Activated naive CD4-positive, alpha-beta T cell (primary cell): ENCODE measurements around the gene PCYT1B.
"Not testable (repeated sequence)": the region's sequence is repeated elsewhere in the genome, so short reads cannot be mapped to it uniquely, and the experiment has no call there.

ENCODE experiments used
- DNase-seq, 4 experiments: peaks; one replicate each; lab custom pipeline; 2025; lab: John Stamatoyannopoulos, UW

Gene PCYT1B

DNA sequence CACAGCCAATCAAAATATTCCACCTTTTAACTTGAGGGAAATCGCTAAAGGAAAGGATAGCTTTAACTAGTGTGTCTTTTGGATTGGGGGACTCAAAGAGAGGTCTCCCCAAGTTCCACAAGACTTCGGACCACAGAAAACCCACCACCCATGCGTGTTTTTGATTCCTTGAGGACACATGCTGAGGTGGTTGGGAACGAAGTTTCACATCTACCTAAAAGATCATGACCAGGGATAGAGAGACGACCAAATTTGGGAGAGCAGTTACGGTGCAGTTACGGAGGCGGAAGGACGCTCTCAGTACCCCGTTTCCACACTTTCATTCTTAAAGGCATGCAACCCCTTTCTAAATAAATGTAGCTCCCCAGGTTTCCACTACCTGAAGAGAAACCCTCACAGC, 1.1 kb downstream of the PCYT1B start:
- no peak for DNase-seq

DNA sequence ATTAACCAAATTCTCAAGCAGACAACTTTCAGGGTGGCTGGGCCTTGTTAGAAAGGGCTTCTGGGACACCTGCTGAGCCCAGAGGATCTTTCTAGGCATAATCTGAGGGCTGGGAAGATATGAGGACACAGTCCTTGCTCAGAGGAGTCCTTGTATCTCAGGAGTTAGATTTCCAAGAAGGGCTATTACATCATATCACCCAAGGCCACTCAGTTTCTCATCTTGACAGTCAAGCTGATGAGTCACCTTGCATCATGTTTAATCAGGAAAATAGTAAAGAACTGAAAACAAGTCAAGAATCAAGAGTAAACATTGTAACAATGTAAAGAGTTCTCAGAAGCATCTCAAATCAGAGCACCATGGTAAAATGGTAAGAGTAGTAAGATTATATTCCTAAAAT, 4.0 kb downstream of the PCYT1B start:
- no peak for DNase-seq

DNA sequence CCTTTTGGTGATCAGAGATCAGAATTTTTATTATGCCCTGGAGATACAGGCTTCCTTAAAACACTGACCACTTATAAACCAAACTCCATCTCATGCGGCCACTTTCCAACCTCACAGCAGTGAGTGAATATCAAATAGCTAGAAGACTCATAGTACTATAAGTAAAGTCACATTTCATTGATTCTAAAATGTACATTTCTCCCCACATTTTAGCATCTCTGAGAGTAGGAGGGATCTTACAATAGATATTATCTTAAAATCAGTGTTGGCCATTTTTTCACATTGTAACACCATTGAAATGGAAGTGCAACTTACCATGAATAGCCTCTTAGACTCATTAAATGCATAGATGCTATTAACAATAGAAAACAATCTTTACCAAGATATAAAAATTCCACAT, 17.4 kb downstream of the PCYT1B start:
- DNase-seq, result no peak

DNA sequence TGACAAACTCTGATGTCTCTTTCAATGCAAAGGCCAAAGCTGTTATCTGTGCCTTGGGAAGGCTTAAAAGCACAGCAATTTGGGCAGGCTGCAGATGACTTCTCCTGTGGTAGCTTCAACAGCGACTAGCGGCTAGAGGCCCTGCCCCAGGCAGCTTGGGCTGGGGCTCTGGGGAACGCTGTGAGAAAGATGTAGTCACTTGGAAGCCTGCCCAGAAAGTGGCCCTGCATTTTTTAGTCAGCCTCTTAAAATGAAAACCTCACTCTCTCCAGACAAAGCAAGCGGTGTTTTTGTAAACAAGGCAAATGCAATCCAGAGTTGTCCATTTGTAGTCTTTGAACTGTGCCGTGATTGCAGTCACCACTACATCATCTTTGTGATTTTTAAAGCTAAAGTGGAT, 27.5 kb downstream of the PCYT1B start:
- no peak for DNase-seq

DNA sequence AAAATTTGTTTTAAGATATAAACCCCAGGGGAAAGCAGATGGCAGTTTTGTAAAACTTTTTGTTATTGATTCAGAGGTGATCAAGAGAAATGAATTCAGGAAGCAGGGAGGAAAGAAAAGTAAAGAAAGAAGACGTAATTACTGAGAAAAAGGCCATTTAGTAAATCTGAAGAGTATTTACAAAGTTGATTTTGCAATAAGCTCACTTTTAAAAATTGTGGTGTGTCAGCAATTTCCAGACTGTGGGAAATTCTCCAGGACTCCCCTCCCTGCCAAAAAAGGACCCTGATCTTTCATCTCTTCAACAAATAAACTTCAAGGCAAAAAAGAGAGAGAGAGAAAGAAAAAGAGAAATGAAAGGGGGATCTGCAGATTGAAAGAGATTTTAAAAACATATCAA, 36.6 kb downstream of the PCYT1B start:
- DNase-seq, result no peak

DNA sequence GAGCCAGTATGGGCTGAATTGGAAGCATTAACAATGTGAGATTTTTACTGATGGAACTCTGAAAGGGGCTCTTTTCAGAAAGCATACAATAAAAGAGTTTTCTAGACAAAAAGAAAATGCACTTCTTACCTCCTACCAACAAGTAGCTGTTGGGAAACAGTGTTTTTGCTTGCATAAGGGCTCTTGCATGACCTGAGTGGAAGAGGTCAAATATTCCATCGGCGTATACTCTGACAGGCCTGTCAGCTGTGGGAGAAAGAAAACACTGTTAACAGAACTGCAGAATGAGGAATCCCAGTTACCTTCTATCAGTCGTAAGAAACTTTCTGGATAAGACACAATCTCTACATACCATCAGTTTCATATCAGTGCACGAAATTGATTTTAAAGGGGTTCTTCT, 39.5 kb downstream of the PCYT1B start:
- DNase-seq, result no peak

DNA sequence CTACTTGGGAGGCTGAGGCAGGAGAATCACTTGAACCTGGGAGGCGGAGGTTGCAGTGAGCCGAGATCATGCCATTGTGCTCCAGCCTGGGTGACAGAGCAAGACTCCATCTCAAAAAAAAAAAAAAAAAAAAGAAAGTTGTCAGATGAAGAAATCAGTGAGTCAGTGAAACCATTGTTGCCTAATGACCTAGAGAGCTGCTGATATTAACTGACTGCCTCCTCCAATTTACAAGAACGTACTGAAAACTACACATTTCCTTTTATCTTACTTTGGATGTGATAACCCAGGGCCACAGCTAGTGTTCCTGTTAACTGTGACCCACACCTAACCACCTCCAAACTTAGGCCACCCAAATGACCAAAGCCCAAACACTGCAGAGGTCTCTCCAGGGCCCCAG, 41.2 kb downstream of the PCYT1B start:
- not testable (repeated sequence) for DNase-seq

DNA sequence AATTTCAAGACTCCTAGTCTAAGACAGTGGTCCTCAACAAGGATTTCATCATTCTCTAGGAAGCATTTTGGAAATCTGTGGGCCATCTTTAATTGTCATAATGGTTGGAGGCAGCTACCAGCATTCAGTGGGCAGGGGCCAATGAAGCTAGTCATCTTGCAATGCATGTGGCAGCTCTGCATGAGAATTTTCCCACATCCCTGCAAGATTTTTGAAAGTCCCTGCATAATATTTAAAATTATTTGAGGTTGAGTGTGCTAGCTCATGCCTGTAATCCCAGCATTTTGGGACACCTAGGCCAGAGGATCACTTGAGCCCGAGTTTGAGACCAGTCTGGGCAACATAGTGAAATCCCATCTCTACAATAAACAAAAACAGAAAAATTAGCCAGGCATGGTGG, 44.0 kb downstream of the PCYT1B start:
- DNase-seq, result no peak

DNA sequence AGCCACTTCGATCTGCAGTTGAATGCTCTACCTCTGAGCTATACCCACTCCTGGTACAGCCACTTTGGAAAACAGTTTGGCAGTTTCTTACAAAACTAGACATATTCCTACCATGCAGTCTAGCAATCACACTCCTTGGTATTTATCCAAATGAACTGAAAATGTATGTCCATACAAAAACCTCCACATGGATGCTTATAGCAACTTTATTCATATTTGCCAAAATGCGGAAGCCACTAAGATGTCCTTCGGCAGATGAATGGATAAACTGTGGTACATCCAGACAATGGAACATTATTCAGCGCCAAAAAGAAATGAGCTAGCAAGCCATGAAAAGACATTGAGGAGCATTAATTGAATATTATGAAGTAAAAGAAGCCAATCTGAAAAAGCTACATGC, 45.3 kb downstream of the PCYT1B start:
- no peak for DNase-seq

DNA sequence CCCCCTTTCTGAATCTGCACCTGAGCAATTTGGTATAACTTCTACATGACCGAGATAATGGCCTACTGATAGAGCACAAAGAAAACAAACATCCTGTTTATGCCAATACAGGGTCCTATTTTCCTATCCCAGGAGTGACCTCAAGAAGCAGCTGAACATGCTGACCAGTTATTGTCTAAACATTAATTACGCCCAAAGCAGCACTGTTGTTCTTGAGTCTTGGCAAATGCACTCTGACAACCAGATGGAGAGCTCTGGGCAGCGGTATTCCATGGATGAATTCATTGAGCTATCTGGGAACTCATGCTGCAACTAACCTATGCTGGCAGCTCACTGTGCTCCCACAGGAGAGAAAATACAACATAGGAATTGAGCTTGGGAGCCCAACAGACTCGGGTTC, 52.6 kb downstream of the PCYT1B start:
- DNase-seq, result no peak

DNA sequence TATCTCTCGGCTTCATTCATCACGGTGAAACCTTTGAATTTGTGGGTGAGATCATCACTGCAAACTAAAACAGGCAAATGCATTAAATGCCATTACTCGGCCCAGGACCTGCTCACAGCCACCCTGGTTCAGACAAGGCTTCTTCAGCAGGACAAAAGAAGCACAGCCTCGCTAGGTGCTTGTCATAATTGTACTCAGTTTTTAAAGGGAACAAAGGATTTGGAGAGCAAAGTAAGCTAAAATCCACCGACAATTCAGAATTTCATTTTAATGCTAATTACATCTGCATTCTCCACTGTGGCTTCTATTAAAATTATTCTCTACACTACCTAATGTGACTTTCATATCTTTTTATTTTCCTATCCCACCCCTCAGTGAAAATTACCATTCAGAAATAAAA, 57.0 kb downstream of the PCYT1B start:
- DNase-seq, result no peak

DNA sequence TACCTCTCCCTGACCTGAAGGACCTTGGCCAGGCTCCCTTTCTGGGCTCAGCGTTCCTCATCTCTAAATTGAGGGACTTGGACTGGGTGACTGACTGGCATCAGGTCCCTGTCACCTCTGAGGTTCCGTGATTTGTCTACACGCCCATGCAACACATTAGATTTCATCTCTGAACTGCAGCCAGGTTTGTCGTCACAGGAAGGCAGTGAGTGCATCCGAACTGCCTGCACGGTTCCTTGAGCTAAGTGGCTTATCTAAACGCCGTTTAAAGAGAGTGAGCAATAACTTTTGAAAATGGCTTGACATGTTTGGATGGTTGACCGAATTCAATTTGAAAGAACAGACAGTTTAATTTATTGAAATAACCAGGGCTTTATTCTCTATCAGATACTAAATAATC, 70.1 kb downstream of the PCYT1B start:
- no peak for DNase-seq

DNA sequence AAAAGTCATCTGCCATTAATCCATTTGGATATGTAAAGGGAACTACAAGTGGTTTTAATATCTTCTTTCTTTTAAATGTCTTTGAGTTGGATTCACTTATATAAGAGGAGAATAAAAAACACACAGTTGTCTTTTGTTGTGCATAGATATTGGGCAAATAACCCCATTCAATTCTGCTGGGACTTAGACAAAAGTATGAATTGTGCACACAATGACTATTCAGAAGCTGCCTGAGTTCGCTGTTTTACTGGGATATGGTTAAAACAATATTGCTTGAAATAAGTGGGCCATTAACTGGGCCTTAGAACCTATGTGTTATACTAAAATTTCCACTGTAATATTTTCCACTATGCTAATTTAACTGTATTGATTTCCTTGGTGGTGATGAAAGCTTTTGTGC, 71.7 kb downstream of the PCYT1B start:
- DNase-seq, result no peak

DNA sequence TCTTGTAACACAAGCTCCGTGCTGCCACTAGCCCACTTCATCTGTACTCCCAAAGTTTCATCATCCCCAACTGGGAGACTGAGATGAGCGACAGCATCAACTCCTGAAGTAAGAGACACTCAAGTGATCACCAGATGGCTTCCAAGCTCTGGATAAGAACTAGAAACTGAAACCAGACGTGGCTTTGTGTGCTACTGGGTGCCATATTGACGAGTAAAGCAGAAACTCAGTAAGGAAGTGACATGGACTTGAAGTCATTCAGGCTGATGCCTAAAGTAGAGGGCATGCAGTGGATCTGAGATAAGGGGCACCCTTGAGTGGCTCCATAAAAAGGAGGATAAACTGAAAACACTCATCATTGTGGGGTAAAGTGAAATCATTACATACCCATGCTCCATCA, 72.4 kb downstream of the PCYT1B start:
- DNase-seq, result no peak

DNA sequence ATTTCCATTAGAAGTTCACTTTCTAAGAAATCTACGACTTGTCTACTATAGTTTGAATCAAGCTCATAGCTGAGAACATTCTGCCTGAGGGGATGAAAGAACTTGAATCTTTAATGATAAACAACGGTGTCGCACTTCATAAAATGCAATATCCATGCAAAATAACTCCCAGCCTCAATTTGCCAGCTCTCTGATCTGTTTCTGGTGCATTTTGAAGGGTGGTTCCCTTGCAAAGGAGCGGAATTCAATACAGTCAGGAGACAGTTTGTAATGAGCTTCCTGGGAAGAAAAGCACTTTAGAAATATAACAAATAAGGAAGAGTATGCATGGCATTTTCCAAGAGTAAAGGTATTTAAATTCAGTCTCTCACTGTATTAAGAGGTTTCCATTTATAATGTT, 80.0 kb downstream of the PCYT1B start:
- no peak for DNase-seq

DNA sequence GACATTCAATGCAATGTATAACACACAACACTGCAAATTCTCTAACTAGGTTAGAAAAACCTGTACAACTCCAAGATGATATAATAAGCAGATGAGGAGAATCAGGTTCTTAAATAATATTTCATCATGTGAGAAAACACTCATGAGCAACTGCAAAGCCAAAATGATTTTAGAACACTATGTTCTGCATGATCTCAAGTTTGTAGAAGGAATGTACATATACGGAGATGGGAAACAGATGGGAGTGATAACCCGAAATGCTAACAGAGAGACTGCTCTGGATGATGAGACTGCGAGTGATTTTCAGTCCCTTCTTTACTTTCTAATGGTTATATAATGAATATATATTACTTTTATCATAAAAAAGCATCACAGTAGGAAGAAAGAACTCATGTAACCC, 80.9 kb downstream of the PCYT1B start:
- no peak for DNase-seq

DNA sequence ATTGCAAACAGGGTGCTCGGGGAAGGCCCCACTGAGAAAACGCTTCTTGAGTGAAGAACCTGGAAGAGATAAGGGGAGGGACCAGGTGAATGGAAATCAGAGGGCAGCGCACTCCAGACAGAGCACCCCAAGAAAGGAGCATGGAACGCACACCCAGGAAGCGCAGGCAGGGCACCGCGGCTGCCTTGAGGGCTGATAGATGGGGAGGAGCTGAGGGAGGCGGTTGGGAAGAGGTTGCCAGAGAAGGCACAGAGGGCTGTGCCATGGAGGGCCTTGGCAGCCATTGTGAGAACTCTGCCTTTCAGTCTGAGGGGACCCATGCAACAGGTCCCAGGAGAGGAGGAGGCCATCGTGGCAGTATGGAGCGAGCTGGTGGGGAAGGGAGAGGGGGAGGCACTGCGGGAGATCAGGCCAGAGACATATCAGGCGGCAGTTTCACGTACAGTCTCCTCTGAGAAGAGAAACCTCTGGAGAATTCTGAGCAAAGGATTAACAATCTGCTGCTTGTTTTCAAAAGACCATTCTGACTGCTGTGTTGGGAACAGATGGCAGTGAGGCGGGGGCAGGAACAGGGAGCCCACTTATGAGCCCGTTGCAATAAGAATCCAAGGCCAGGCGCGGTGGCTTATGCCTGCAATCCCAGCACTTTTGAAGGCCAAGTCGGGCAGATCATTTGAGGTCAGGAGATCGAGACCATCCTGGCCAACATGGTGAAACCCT, 83.7 kb downstream of the PCYT1B start:
- no peak for DNase-seq

DNA sequence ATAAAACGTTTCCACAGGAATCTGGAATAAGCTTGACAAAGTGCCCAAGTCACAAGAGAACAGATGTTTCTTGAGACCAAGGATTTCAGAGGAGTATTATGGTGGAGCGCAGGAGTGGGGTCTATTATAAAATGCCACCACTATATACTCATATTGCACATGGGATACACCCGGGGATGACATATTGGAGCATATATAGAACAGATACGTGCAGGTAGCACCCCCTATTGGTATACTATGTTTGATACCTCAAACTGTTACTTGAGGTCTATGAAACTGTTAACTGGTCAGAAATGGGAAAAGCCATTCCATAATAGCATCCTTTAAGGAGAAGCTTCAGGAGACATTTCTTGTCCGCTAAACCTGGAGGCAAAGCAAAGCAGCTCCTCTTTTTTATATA, 86.0 kb downstream of the PCYT1B start:
- no peak for DNase-seq

DNA sequence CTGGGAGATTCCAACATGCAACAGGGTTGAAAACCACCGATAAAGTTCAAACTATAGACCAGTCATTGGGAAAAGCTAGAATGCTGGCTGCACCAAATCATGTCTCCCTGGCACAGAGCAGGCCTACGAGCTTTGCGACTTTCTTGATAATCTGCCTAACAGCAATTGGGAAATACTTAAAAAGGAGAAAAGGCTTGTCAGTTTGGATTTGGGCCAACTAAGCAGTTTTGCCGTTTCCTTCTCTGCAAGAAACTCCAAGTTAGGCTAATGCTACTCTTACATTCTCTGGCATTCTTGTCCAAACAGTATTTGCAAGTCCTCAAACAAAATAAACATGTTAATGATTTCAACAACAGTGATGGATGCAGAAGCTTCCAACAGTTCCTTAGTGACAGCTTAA, 94.1 kb downstream of the PCYT1B start:
- no peak for DNase-seq

DNA sequence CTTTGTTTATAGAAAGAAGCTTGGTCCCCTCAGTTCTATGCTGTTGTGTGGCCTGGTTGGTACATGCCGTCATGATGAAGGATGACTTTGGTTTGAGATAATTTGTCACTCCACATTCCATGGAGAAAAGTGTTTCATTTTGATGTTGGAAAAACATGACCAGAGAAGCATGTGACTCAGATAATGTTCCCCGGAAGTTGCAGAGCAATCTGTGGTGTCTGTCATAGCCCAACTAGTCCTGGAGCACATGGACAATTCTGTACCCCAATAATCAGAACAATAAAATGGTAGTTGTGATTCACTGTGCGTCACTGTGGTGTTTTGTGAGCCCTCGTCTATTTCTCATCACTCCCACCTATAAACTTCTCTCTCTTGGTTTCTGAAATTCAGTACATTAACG, 97.0 kb downstream of the PCYT1B start:
- DNase-seq, result no peak

DNA sequence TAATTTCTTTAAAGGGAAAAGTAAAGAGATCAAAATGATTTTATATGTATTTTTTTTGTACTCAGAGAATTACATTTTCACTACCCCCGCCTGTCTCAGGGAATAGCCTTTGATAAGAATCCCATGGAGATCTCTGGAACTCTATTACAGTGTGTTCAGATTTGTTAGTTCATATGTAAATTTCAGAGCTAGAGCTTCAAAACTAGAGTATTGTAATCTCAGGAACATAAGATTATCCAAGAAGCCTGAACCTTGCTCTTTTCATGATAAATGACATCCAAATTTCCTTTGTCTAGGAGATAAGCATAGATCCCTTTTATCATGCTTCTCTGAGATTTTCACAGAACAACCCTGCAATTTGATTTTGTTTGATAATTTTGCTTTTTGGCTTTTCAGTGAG, 99.2 kb downstream of the PCYT1B start:
- no peak for DNase-seq

DNA sequence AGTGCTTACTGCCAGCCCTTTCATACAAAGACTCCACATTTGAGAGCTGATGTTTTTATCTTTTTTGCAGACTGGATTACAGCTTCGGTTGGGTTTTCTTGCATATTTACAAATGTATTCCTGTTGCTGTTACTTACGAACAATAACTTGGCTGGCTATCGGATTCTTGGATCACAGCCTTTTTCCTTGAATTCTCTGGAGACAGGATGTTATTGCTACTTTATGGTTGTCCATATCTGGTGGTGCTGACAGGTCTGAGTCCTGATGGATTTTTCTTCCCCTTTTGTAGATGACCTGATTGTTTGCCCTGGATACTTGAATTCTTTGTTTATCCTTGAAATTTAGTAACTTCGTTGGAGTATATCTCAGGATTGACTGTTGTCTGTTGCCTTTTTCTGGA, 104.4 kb downstream of the PCYT1B start:
- DNase-seq, result no peak

DNA sequence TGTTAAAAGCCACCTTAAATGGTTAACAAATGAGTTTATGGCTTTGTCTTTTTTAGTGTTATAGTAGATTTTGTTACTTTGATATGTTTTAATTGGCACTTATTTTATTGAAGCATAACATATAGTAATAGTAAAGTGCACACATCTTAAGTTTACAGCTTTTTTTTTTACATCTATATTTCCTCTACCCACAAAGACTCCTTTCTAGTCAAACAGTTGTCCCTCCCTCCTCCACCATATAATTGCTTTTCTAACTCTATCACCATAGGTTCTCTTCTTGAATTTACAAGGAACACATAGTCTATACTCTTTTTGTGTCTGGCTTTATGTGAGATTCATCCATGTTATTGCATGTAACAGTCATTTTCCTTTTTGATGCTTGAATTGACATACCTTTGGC, 110.6 kb downstream of the PCYT1B start:
- no peak for DNase-seq

DNA sequence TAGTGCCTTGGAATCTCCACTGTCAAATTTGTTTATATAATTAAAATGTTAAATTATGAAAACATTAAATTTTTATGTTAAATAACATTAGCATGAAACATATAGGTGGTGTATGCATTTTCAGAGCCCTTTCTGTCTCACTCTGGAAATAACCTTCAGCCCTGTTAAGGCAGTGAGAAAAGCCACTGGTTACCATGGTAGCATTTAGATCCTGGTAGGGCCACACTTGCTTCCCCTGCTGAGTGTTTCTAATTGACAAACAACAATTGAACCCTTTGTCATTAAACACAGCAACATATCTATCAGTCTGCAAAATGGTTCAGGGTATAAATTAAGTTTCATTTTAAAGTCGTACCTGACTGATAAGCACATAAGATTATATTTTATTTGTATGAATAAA, 118.5 kb downstream of the PCYT1B start:
- no peak for DNase-seq

DNA sequence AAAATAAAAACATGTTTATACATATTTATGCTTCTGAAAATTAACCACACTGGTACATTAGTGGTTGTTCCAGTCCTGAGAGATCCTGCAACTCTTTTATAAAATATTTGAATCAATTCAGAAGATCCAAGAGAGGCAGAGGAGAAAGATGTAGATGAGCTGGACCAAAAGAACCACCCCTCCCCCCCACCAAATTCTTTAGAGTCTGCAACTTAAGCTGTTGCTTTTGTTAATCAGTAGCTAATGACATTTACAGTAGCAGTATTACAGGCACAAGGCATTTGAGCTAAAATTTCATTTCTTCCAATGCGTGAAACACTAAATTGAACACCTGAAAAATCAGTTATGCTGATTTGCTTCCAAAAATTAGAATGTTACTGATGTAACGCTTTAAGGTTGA, 120.5 kb downstream of the PCYT1B start:
- no peak for DNase-seq
